Epithelial cell of prostate (primary cell): ENCODE results near the gene TMC4.
A peak's percentile ranks its signal among the peaks of the same experiment; 100 is the strongest.
"Not testable (repeated sequence)": the region's sequence is repeated elsewhere in the genome, so short reads cannot be mapped to it uniquely, and the experiment has no call there.

Experiments used
- DNase-seq: peaks from one replicate; pipeline ENCODE4 v3.0.0-alpha.2; 2011; ENCODE audit warnings: low read depth, low spot score
- H3K27ac ChIP-seq: fragments of 450-650 bp; 2 replicates; pipeline ENCODE4 v1.5.1; 2017; ENCODE audit warnings: mild to moderate bottlenecking

Gene TMC4

DNA sequence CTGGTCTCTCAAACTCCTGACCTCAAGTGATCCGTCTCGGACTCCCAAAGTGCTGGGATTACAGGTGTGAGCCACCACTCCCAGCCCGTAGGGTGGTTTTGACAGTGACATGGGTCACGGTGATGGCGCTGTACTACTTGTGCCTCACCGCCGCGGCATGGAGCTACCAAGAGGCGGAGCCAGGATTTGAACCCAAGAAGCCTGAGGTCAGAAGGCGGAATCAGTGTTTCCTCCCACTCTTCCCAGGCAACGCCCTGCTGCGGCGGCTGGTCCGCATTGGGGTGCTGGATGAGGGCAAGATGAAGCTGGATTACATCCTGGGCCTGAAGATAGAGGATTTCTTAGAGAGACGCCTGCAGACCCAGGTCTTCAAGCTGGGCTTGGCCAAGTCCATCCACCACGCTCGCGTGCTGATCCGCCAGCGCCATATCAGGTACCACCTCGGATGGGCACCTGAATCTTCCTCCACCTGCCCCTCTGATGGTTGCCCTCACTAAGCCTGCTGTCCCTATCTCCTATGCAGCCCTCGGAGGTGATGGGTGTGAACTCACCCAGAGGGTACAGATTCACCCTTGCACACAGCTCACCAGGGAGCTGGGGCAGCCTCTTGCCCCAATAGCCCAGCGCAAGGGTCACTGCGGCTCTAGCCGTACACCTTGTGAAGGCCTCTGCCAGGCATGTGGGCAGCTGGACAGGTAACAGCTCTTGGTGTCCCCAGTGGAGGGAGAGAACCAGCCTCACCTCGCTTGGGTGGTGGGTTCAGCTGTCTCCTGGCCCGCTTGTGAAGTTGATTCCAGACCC is 33.3 kb upstream of the TMC4 start:
- no peak for DNase-seq
- H3K27ac ChIP-seq: no peak overlapping the region

DNA sequence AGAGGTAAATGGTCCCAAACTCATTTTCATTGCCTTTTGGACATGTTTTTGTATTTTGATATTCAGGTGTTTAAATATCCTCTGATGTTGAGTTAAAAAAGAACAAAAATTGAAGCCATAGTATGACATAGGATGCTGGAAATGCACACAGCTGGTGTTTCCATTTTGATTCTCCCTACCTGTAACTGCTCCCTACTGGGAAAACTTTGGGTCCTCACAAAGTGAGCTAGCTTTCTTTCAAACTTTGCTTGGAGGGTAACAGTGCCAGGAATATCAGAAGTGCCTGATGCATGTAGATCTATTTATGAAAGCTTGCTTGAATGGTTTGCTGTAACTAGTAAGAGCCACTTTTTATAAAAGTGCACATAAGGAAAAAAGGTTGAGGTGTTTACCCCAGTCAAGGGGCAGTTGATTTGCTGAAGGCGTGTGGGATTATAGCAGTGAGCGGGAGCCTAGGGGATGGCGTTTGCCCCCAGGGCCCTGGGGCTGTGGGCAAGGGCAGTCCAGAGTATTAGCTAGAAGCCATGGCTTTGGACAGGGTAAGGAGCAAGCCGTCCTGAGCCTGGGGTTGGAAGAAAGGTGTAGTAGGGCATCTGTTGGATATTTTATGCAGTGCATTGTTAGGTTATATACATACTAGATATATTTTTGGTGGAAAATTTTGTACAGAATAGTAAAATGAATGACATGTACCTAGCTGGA is 32.0 kb upstream of the TMC4 start:
- no peak for DNase-seq
- peak overlapping the region; percentile 87 for H3K27ac ChIP-seq

DNA sequence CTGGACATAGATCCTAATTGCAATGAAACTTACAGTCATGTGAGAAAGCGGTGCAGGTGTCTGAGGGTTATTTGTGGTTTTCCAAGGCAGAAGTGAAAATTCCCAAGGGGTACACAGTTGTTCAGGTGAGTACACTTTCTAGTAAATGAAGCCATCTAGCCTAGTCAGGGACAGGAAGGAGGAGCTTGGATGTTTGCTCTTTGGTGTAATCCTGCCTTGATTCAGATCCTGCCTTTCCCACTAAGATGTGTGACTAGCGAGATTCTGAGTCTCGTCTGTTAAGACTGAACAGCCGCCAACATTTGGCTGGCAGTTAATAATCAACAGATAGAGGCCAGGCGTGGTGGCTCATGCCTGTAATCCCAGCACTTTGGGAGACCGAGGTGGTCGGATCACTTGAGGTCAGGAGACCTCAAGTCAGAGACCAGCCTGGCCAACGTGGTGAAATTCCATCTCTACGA is 30.2 kb upstream of the TMC4 start:
- H3K27ac ChIP-seq: peak overlapping the region; percentile 87
- DNase-seq: no peak

DNA sequence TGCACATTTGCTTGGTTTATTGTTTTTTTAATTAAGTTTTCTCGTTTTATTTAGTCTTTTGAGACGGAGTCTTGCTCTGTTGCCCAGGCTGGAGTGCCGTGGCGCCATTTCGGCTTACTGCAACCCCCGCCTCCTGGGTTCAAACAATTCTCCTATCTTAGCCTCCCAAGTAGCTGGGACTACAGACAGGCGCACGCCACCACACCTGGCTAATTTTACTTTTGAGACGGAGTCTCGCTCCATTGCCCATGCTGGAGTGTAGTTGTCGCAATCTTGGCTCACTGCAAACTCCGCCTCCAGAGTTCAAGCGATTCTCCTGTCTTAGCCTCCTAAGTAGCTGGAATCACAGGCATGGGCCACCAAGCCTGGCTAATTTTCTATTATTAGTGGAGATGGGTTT is 29.0 kb upstream of the TMC4 start:
- peak overlapping the region; percentile 87 for H3K27ac ChIP-seq
- no peak for DNase-seq

DNA sequence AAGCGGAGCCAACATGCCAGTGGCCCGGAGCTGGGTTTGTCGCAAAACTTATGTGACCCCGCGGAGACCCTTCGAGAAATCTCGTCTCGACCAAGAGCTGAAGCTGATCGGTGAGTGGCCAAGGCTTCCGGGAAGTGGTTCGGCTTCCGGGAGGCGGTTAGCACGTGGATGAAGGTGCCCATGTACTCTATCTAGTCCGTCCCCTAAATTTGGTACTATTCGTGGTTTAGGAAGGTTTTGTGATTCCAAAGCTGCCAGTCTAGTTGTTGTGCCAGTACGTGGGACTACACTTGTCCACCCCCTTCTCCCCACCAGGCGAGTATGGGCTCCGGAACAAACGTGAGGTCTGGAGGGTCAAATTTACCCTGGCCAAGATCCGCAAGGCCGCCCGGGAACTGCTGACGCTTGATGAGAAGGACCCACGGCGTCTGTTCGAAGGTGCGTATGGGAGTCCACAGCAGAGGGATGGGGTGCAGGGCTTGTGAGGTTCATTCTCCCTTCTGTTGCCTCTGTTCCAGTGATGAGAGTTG is 28.3 kb upstream of the TMC4 start:
- no peak for DNase-seq
- peak overlapping the region; percentile 87 for H3K27ac ChIP-seq

DNA sequence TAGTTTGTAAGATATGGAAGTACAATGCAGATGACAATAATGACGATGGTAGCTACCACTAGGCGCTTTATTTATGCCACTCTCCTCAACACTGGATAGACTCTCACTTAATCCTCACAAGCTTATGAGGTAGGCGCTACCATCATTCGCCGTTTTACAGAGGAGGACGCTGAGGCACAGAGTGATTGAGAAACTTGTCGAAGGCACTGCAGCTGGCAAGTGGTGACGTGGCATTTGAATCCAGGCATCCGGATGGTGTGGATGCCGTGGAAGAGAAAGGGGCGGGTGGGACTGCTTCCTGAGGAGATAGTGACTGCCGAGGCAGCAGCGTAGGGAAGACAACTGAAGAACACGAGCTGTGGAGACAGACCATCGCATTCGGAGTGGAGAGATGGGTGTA is 26.4 kb upstream of the TMC4 start:
- no peak for DNase-seq
- no peak overlapping the region for H3K27ac ChIP-seq

DNA sequence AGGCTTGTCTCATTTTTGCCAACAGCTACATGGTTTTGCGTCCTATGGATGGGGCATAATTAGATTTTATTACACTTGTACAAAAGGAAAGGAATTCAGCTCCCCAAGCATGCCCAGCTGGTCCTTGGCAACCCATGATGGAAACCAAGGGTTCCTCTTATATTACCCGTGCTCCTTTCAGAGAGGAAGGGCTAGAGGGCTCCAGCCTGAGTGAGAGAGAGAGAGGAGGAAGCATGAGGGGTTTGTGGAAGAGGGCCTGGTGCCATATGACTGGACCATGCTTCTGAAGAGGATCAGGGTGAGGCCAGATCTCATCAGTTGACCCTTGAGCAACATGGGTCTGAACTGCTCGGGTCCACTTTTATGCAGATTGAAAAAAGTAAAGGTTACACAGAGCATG is 24.2 kb upstream of the TMC4 start:
- no peak for DNase-seq
- peak overlapping the region; percentile 57 for H3K27ac ChIP-seq

DNA sequence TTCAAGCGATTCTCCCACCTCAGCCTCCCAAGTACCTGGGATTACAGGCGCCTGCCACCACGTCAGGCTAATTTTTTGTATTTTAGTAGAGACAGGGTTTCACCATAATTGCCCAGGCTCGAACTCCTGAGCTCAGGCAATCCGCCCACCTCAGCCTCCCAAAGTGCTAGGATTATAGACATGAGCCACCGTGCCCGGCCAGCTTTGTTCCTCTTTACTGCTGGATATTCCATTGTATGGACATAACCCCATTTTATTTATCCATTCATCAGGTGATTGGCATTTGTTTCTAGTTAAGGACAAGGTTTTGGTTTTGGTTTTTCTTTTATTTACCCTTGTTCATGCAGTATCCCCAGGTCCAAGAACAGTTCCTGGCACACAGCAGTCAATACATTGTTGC is 23.6 kb upstream of the TMC4 start:
- DNase-seq: no peak

DNA sequence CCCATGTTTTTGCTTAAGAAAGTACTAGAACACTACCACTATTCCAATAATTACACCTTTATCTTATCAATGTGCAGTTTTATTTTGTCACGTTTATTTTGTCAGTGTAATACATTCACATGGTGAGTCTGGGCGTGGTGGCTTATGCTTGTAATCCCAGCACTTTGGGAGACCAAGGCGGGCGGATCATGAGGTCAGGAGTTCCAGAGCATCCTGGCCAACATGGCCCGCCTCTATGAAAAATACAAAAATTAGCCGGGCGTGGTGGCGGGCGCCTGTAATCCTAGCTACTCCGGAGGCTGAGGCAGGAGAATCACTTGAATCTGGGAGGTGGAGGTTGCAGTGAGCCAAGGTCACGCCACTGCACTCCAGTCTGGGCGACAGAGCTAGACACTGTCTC is 21.5 kb upstream of the TMC4 start:
- not testable (repeated sequence) for DNase-seq, H3K27ac ChIP-seq

More for the DNA sequence above, 23.6 kb upstream of the TMC4 start:
- peak overlapping the region; percentile 57 for H3K27ac ChIP-seq

DNA sequence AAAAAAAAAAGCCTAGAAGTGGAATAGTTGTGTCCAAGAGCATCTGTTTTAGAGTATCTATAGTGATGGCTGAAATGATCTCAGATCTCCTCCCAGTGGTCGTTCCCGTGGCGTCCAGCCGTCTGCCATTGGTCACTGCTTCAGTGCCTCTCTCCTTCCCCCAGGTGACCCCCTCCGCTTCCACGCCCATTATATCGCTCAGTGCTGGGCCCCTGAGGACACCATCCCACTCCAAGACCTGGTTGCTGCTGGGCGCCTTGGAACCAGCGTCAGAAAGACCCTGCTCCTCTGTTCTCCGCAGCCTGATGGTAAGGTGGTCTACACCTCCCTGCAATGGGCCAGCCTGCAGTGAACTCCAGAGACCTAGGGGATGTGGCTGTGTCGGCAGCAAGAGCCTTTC is 20.1 kb upstream of the TMC4 start:
- H3K27ac ChIP-seq: no peak overlapping the region
- DNase-seq: no peak

DNA sequence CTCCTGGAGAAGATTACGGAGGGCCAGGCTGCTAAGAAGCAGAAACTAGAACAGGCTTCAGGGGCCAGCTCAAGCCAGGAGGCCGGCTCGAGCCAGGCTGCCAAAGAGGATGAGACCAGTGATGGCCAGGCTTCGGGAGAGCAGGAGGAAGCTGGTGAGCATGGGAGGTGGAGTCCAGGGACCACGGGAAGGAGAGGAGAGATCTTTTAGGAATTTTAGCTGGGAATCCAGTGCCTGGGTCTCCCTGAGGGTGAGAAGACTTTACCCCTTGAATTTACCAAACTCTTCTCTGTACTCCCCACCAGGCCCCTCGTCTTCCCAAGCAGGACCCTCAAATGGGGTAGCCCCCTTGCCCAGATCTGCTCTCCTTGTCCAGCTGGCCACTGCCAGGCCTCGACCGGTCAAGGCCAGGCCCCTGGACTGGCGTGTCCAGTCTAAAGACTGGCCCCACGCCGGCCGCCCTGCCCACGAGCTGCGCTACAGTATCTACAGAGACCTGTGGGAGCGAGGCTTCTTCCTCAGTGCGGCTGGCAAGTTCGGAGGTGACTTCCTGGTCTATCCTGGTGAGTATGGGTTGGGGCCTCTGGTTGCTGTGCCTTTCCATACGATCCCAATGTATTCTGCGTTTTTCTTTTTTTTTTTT is 19.0 kb upstream of the TMC4 start:
- peak overlapping the region; percentile 94 for H3K27ac ChIP-seq
- no peak for DNase-seq

DNA sequence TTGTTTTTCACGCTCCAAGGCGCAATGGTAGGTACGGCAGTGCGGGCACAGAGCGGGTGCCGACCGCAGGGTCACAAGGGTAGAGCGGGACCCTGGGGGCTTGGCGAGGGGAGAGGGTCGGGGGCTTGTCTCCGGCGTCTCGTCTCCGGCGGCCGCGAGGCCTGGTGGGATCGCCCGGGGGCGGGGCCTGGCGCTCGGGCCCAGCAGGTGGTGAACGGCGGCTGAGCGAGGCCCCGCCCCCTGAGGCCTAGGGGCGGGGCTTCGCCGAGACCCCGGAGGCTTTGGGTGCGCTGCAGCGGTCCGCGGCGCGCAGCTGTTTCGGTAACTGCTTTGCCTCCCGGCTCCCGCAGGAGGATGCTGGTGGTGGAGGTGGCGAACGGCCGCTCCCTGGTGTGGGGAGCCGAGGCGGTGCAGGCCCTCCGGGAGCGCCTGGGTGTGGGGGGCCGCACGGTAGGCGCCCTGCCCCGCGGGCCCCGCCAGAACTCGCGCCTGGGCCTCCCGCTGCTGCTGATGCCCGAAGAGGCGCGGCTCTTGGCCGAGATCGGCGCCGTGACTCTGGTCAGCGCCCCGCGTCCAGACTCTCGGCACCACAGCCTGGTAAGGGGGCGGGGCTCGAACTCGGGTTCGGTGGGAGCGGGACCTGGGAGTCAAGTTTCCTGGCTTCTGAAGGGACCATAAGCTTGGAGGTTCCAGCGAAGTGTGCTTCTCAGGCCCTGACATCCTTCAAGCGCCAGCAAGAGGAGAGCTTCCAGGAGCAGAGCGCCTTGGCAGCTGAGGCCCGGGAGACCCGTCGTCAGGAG is 18.3 kb upstream of the TMC4 start, which contains the start of gene TSEN34:
TSS of gene TSEN34 (plus strand) at position 298 of the 800 bp plus-strand sequence. CDS start at position 355, 57 bp downstream.
- peak within 1 kb of the TSS; percentile 94 for H3K27ac ChIP-seq
- DNase-seq: no peak

DNA sequence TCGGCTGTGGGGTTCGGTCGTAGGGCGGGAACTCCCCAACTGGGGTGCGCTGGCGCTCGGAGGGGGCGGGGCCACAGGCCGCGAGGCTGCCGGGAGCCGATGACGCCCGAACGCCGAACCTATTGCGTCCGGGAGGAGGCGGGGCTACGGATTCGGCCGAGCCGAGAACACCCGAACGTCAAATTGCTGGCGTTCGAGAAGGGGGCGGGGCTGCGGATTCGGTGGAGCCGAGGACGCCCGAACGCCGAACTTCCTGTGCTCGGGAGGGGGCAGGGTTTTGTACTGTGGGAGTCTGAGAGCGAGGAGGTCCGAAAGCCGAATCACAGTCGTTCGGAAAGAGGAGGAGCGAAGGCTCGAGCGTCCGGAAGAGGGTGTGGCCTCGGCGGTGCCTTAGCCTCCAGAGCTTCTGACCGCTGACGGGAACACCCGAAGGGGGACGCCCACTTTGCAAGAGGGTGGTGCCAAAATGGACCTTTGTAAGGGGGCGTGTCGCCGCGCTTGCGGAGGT is 17.6 kb upstream of the TMC4 start:
- peak; percentile 96 for DNase-seq

DNA sequence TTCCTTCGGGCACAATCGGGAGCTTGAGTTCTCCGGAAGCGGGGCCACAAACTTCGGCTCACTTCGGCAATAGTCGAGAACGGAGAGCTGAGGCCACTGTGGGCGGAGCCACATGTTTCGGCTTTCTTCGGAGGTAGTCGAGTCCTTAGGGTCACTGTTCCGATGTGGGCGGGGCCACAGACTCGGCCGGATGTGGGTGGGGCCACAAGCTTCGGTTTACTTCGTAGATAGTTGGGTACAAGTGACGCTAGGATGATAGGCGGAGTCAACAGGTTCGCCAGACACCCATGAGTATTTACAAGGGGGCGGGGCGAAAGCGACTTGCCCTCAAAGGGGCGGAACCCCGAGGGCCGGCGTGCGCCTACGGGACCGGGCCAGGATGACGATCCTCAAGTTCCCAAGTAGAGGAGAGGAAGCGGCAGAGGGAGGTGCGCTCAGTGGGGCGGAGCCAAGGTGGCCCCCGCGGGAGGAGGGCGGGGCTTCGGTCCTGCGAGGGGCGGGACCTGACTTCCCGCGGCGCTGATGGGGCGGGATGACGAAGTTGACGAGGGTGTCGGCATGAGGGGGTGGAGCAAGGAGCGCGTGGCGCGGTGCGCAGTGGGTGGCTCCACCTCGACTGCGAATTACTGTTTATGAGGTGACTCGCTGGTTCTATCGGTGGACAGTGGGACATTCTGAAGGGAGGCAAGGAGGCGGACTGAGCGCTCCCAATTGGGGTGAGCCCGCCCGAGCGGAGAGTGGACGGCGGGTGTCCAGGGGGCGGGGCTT is 17.0 kb upstream of the TMC4 start:
- DNase-seq: peak; percentile 99
- peak overlapping the region; percentile 94 for H3K27ac ChIP-seq

More for the DNA sequence above, 17.6 kb upstream of the TMC4 start:
- peak overlapping the region; percentile 94 for H3K27ac ChIP-seq

DNA sequence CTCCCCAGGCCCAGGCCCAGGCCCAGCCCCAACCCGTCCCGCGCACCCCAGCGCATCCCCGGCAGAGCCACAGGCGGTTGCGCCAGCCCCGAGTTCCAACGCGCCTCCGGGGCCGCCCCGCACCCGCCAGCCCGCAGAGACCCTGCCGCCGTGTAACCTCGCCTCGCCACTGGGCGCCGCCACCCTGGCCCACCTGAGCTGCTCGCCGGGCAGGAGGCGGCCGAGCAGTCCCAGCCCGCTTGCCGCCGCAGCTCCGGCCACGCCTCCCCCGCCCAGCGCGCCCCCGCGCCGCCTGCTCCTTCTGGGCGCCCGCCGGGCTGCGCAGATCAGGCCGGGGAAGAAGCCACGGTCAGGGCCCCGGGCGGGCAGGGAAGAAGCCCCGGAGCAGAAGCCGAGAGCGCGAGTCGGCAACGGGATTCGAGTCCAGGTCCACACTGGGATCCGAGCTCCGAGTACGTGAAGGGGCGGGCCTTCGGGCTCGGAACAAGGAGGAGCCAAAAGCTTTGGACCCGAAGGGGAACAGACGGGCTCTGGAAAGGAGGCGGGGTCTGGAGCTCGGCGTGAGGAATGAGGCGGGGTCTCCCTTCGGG is 16.3 kb upstream of the TMC4 start, which contains the start of gene MBOAT7:
TSS of gene MBOAT7 (minus strand) at position 436 of the 590 bp plus-strand sequence. CDS start 1,072 bp downstream, outside the sequence.
- DNase-seq: no peak
- H3K27ac ChIP-seq: peak within 1 kb of the TSS; percentile 94

DNA sequence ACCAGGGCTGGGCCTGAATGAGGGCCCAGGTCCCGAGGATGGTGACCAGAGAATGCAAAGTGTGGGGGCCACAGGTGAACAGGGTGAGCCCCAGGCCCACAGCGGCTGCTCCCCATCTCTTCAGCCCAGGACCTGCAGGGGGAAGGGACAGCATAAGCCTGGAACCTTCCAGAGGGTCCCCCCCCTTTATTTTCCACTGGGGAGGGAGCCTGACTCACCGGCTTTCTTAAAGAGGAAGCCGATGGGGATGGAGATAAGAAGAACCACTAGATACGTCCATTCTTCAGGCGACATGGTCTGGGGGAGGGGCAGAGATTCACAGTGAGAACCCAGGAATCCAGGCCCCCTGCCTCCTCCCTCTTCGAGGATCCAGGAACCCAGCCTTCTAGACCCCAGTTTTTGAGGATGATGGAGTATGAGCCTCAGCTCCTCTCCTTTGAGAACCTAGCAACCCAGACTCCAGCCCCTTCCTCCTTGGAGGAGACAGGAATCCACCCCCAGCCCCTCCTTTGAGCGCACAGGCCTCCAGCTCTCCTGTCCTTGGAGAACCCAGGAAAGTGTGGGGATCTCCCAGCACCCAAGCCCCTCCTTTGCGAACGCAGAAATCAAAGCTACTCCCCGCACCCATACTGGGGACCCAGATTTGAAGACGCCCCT is 15.4 kb upstream of the TMC4 start:
- DNase-seq: no peak
- peak overlapping the region; percentile 94 for H3K27ac ChIP-seq

DNA sequence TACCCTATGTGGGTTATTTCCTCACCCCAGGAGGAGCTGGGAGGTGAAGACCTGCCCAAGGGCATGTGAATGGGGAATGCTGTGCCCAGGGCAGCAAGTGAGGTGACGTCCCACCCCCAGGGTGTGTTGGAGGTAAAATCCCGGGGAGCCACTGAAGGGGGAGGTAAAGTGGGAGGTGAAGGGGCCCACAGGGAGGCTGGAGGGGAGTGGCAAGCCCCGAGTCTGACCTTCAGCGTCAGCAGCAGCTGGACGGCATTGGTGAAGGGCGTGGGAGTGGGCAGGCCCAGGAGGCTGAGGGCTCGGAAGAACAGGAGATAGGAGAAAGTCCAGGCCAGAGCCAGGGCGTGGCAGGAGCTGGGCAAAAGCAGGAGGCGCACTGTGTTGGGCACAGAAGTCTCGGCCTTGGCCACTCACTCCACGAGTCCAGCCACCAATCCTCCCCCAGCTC is 14.0 kb upstream of the TMC4 start:
- no peak for DNase-seq
- H3K27ac ChIP-seq: no peak overlapping the region

DNA sequence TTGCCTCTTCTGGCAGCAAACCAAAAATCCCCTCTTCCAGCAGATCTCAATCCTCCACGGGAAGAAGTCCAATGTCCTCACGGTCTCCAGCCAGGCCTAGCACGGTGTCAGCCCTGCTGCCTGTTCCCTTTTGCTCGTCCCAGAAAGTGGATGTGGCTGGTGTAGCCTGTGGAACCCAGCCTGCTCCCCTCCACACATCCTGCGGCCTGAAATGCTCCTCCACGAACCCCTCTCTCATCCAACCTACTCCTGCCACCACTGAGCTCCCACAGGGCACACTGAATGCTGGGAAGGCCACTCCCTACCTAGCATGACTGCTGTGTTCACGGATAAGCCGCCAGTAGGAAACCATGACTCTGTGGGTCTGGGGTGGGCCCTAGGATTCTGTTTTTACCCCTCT is 13.4 kb upstream of the TMC4 start:
- no peak for DNase-seq
- no peak overlapping the region for H3K27ac ChIP-seq
